Glutamatergic neuron (in vitro differentiated cells): ENCODE data around the gene FZR1. TPM values are rescaled to one million over a fixed set of nuclear protein-coding genes. Genes with fewer than 3 reads are reported as not detected.

ENCODE experiments used
- DNase-seq: peaks from one replicate; pipeline ENCODE4 v3.0.0; 2022
- H3K27ac Mint-ChIP-seq: one replicate; pipeline ENCODE4 v1.8.0; 2020; ENCODE audit warnings: mild to moderate bottlenecking, mixed read lengths, inconsistent platforms; ENCODE audit not compliant: unreplicated experiment
- H3K27me3 Mint-ChIP-seq: one replicate; pipeline ENCODE4 v1.8.0; 2020; ENCODE audit warnings: mild to moderate bottlenecking, moderate library complexity, mixed read lengths, inconsistent platforms; ENCODE audit not compliant: unreplicated experiment
- H3K36me3 Mint-ChIP-seq: one replicate; pipeline ENCODE4 v1.8.0; 2020; ENCODE audit warnings: mild to moderate bottlenecking, mixed read lengths, inconsistent platforms; ENCODE audit not compliant: unreplicated experiment
- H3K4me1 Mint-ChIP-seq: one replicate; pipeline ENCODE4 v1.8.0; 2020; ENCODE audit warnings: mild to moderate bottlenecking, low read depth, mixed read lengths, inconsistent platforms; ENCODE audit not compliant: unreplicated experiment
- H3K4me3 Mint-ChIP-seq: one replicate; pipeline ENCODE4 v1.8.0; 2020; ENCODE audit warnings: mild to moderate bottlenecking, mixed read lengths, inconsistent platforms; ENCODE audit not compliant: unreplicated experiment
- H3K9me3 Mint-ChIP-seq: one replicate; pipeline ENCODE4 v1.8.0; 2020; ENCODE audit warnings: mild to moderate bottlenecking, moderate library complexity, mixed read lengths, inconsistent platforms; ENCODE audit not compliant: unreplicated experiment
- CTCF ChIP-seq: fragments of 200-600 bp; sonication (generic); IDR thresholded peaks from one replicate; pipeline ENCODE4 v1.5.0; 2021; ENCODE audit not compliant: partially characterized antibody, unreplicated experiment
- total RNA-seq: library from RNA; stranded (reverse); fragmentation: NEBNext Ultra II Directional; extraction: Animal tissue kit (Norgen Biotek cat#: 25700); gene quantifications from one replicate; pipeline ENCODE4 v1.2.1, GENCODE V29; 2021; ENCODE audit not compliant: unreplicated experiment

Gene FZR1
- total RNA-seq, 1 donor from 2014 or later: 51.3 TPM

GRCh38 chr19:3474614-3475013 is 31.5 kb upstream of the FZR1 start:
- no peak overlapping the region for H3K4me3 Mint-ChIP-seq
- H3K27ac Mint-ChIP-seq: no peak overlapping the region
- no peak for TF ChIP-seq CTCF
- DNase-seq: no peak
- peaks cover 12% of the 10 kb centered on the region for H3K27me3 Mint-ChIP-seq
- peaks cover 2% of the 10 kb centered on the region for H3K9me3 Mint-ChIP-seq
- no peaks in the 10 kb centered on the region for H3K4me1 Mint-ChIP-seq
- no peaks in the 10 kb centered on the region for H3K36me3 Mint-ChIP-seq

DNA sequence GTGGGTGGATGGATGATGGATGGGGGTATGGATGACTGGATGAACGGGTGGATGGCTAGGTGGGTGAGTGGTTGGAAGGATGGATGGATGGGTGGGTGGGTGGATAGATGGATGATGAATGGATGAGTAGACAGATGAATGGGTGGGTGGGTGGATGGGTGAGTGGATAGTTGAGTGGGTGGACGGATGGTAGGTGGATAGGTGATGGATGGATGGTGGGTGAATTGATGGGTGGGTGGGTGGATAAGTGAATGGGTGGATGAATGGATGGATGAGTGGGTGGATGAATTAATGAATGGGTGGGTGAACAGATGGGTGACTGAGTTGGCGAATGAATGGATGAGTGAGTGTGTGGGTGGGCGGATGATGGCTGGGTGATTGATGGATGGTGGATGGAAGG is 30.7 kb upstream of the FZR1 start:
- Mint-ChIP-seq H3K4me1 (no peaks in the 10 kb centered on the region), H3K27ac (no peak overlapping the region), H3K27me3 (peaks cover 7% of the 10 kb centered on the region), H3K9me3 (peaks cover 2% of the 10 kb centered on the region), H3K4me3 (no peak overlapping the region), H3K36me3 (no peaks in the 10 kb centered on the region)
- no peak for DNase-seq
- TF ChIP-seq CTCF: no peak

DNA sequence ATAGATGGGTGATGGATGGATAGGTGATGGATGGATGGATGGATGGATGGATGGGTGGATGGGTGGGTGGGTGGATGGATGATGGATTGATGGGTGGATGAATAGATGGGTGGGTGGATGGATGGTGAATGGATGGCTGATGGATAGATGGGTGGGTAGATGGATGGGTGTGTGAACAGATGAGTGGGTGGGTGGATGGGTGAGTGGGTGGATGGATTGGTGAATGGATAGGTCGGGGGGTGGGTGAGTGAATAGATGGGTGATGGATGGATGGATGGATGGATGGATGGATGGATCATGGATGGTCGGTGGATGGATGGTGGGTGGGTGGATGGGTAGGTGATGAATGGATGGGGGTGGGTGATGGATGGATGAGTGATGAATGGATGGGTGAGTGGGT is 29.3 kb upstream of the FZR1 start:
- no peaks in the 10 kb centered on the region for H3K36me3 Mint-ChIP-seq
- no peak overlapping the region for H3K4me3 Mint-ChIP-seq
- DNase-seq: no peak
- no peak overlapping the region for H3K27ac Mint-ChIP-seq
- TF ChIP-seq CTCF: no peak
- no peaks in the 10 kb centered on the region for H3K4me1 Mint-ChIP-seq
- peaks cover 2% of the 10 kb centered on the region for H3K9me3 Mint-ChIP-seq
- H3K27me3 Mint-ChIP-seq: peaks cover under 1% of the 10 kb centered on the region

GRCh38 chr19:3477506-3477905 is 28.6 kb upstream of the FZR1 start:
- Mint-ChIP-seq H3K36me3 (no peaks in the 10 kb centered on the region), H3K9me3 (peaks cover 2% of the 10 kb centered on the region), H3K4me1 (no peaks in the 10 kb centered on the region), H3K27me3 (no peaks in the 10 kb centered on the region), H3K27ac (no peak overlapping the region), H3K4me3 (no peak overlapping the region)
- no peak for TF ChIP-seq CTCF
- DNase-seq: no peak

GRCh38 chr19:3477951-3478350 is 28.2 kb upstream of the FZR1 start:
- peaks cover 2% of the 10 kb centered on the region for H3K9me3 Mint-ChIP-seq
- DNase-seq: no peak
- no peak overlapping the region for H3K4me3 Mint-ChIP-seq
- no peaks in the 10 kb centered on the region for H3K27me3 Mint-ChIP-seq
- TF ChIP-seq CTCF: no peak
- H3K36me3 Mint-ChIP-seq: no peaks in the 10 kb centered on the region
- no peaks in the 10 kb centered on the region for H3K4me1 Mint-ChIP-seq
- no peak overlapping the region for H3K27ac Mint-ChIP-seq
